Right cardiac atrium (tissue), 5 donors: ENCODE results near the gene CUTC. TPM values are rescaled to one million over a fixed set of nuclear protein-coding genes. Genes with fewer than 3 reads are reported as not detected.
"Not testable (repeated sequence)": the region's sequence is repeated elsewhere in the genome, so short reads cannot be mapped to it uniquely, and the experiment has no call there.

ENCODE experiments used
- ATAC-seq, 2 donors: fragments of 200-7000 bp; cut with Tn5 transposase; one replicate each; pipeline versions ENCODE4 v1.8.0 to v1.9.1; 2020; ENCODE audit warnings: moderate library complexity in 2 of 2, mild to moderate bottlenecking in 1 of 2
- DNase-seq, 3 donors: peaks; one replicate each; pipeline ENCODE4 v3.0.0-alpha.2; 2020
- H3K27ac ChIP-seq: one replicate; pipeline ENCODE4 v1.5.1; 2013; ENCODE audit warnings: mild to moderate bottlenecking, low read length, control low read depth, moderate library complexity
- H3K27me3 ChIP-seq: one replicate; pipeline ENCODE4 v1.6.1; 2013; ENCODE audit not compliant: control insufficient read depth, insufficient read depth
- H3K4me1 ChIP-seq: one replicate; pipeline ENCODE4 v1.6.1; 2013; ENCODE audit warnings: low read length; ENCODE audit not compliant: control insufficient read depth, insufficient read depth
- H3K4me3 ChIP-seq: one replicate; pipeline ENCODE4 v1.5.1; 2013; ENCODE audit warnings: low read length, control low read depth
- H3K9me3 ChIP-seq: one replicate; pipeline ENCODE4 v1.6.1; 2013; ENCODE audit warnings: low read length; ENCODE audit not compliant: control insufficient read depth
- WGBS: extraction: QIAGEN DNeasy Blood & Tissue Kit; methylation state at CpG from one replicate; pipeline ENCODE4 v1.1.7; 2013; 5-methylcytosine and 5-hydroxymethylcytosine counted together
- intact Hi-C, 4 donors: fragments of 100-400 bp; cut with DNase I; formaldehyde crosslinking; loops; one replicate each; pipeline versions ENCODE4 v1.11.0 to v1.14.0; 2022 to 2023
- polyA plus RNA-seq: library from polyadenylated mRNA; stranded (reverse); fragments of 200-250 nt; gene quantifications from one replicate; pipeline ENCODE4 v1.2.3, GENCODE V29; 2013
- total RNA-seq, 4 donors: library from RNA; stranded (reverse); fragmentation: NEBNext Ultra II Directional; extraction: Animal tissue kit (Norgen Biotek cat#: 25700); gene quantifications; one replicate each; pipeline ENCODE4 v1.2.1, GENCODE V29; 2021
- donor health status: healthy with polysubstance abuse.
- donor health status: DM: no; HTN: yes; CAD: no.
- donor health status: DM: no; HTN: no; CAD: no.
- donor health status: DM: no; HTN: yes; CAD: no; lungs with severe emphysema.
- donor health status: DM: yes; HTN: yes; CAD: no.

Gene CUTC
- total and polyA plus RNA-seq, 5 donors: 22.6 to 32.3 (median 29.2) TPM

DNA sequence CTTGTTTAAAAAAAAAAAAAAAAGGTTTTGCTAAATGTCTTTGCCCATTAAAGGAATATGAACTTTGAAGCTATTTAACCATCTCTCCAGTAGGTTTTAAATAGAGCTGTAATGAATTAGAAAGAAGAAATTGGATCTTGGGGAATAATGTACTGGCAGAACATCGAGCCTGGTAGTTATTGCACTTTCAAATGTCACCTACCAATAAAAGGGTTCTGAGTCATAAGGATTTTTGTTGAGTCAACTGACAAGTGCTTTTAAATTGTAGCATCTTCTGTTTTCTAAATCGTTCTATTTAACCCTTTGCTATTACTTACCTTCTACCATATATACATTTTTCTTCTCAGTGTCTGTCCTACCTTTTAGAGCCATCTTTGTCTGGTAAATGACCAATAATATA, 10.7 kb downstream of the CUTC start:
- Histone ChIP-seq H3K4me3 (no peak overlapping the region), H3K4me1 (peaks cover 2% of the 10 kb centered on the region), H3K27me3 (no peaks in the 10 kb centered on the region), H3K27ac (no peak overlapping the region), H3K9me3 (no peaks in the 10 kb centered on the region)
- ATAC-seq (no peak), DNase-seq (no peak)
- 78% methylated on average over 2 of the region's 2 CpGs for WGBS
- intact Hi-C loops: no loop called here

DNA sequence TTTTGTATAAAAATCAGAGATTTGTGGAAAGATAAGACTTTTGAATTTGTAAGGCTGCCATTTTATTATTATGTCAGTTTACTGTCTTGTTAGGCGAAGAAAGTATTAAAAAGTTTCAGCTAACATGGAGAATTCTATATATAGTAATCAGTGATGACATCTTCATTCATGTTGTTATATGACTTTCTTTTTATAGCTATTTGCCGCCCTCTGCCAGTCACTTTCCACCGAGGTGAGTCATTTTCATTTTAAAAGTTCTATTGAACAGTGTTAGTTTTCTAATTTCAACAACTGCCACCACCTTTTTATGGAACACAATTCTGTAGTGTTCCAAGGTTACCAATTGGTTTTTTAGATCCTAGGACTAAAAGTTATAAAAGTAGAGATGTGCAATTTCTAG, 11.8 kb downstream of the CUTC start:
- Histone ChIP-seq H3K27me3 (no peaks in the 10 kb centered on the region), H3K4me1 (peaks cover 2% of the 10 kb centered on the region), H3K27ac (no peak overlapping the region), H3K9me3 (no peaks in the 10 kb centered on the region), H3K4me3 (no peak overlapping the region)
- ATAC-seq (no peak), DNase-seq (no peak)
- 75% methylated on average over 3 of the region's 3 CpGs for WGBS
- intact Hi-C loops: no loop called here

DNA sequence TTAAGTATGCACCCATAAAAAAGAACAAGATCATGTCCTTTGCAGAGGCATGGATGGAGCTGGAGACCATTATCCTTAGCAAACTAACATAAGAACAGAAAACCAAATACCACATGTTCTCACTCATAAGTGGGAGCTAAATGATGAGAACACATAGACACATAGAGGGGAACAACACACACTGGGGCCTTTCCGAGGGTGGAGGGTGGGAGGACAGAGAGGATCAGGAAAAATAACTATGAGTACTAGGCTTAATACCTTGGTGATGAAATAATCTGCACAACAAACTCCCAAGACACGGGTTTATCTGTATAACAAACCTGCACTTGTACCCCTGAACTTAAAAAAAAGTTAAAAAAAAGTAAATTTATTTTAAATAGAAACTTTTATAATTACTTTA, 14.1 kb downstream of the CUTC start:
- DNase-seq, intact Hi-C loops, H3K4me1 ChIP-seq, ATAC-seq, H3K9me3 ChIP-seq, H3K4me3 ChIP-seq, H3K27me3 ChIP-seq, H3K27ac ChIP-seq: not testable (repeated sequence)
- WGBS: 85% methylated on average over 2 of the region's 2 CpGs

DNA sequence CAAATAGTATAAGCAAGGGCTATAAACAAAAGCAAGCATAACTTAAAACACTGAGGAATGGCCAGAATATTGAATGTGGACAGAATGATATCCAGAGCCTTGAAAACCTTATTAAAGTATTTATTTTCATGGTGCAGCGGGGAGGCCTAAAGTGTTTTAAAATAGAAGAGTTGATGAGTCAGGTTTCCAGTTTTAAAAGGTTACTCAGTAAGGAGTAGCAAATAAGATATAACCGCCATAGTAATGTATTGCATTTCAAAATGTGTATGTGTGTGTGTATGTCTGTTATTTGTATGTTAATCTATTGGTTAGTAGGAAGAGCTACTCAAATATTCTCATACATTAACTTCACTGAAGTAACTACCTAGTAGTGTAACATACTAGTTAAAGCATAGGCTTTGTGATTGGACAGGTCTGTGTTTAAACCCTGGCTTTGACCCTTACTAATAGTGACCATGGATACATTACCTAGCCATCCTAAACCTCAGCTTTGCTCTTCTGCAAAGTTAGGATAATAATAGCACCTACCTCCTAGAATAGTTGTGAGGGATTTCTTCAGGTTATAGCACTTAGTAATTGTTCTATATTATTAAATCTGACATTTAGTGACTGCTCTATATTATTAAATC, 16.9 kb downstream of the CUTC start:
- Histone ChIP-seq H3K4me1 (no peaks in the 10 kb centered on the region), H3K27ac (no peak overlapping the region), H3K9me3 (no peaks in the 10 kb centered on the region), H3K4me3 (no peak overlapping the region), H3K27me3 (no peaks in the 10 kb centered on the region)
- DNase-seq: no peak
- ATAC-seq: no peak
- WGBS: 84% methylated on average over 2 of the region's 2 CpGs
- intact Hi-C loops: no loop called here

DNA sequence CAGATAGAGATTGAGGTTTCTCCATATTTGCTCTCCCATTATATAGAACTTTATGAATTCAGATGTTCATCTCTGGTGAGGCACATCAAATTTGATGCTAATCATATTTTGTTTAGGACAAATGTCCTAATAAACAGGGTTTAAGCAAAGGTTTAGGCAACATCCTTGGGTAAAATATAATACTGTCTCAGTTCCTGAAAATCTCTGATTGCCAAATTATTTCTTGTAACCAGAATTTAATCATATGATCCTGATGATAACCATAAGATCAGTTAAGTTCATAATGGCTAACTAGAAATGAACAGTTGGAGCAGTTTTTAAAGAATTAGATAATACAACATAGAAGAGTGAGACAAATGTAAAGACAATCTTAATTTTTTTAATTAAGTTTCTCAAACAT, 18.6 kb downstream of the CUTC start:
- H3K9me3 ChIP-seq: no peaks in the 10 kb centered on the region
- no peaks in the 10 kb centered on the region for H3K27me3 ChIP-seq
- intact Hi-C loops: no loop called here
- H3K4me3 ChIP-seq: no peak overlapping the region
- no peaks in the 10 kb centered on the region for H3K4me1 ChIP-seq
- H3K27ac ChIP-seq: no peak overlapping the region
- no peak for DNase-seq
- no peak for ATAC-seq

DNA sequence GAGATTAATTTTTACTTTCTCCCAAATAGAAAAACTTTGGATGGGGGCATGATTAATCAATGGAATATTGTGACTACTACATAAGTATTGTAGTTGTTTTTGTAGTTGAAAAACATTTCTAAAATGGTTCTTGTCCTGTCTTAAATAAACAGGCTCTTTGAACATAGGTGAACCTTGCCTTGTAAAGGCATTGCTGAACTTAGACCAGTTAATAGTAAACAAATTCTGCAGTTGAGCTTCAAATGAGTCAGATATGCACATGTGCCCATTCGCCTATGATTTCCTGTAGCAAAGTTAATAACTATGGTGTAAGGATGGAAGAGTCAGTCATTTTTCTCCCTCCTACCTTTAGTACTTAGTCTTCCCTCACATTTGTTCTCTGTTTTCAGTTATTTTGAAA, 22.6 kb downstream of the CUTC start:
- Histone ChIP-seq H3K4me3 (no peak overlapping the region), H3K4me1 (no peaks in the 10 kb centered on the region), H3K27ac (no peak overlapping the region), H3K27me3 (no peaks in the 10 kb centered on the region), H3K9me3 (no peaks in the 10 kb centered on the region)
- 93% methylated on average over 1 of the region's 1 CpG for WGBS
- DNase-seq (no peak), ATAC-seq (no peak)
- intact Hi-C loops: no loop called here

DNA sequence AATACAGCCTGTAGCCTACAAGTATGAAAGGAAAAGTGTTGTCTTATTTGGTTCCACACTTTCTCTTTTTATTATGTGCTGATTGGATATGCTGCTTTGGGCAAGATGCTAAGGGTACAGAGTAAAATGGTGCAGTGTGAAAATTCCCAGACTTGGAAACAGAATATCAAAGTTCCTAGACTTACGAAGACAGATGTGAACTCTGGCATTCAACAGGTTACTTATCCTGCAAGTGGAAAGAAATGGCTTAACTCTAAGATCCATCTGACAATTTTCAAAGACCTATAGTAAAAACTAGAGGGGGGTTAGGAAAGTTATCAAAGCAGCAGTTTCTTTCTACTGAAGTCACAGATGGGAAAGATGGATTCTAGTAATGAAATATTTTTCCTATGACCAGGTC, 24.1 kb downstream of the CUTC start:
- H3K27me3 ChIP-seq: no peaks in the 10 kb centered on the region
- no peak overlapping the region for H3K27ac ChIP-seq
- H3K4me3 ChIP-seq: no peak overlapping the region
- H3K4me1 ChIP-seq: no peaks in the 10 kb centered on the region
- 96% methylated on average over 1 of the region's 1 CpG for WGBS
- ATAC-seq: no peak
- intact Hi-C loops: no loop called here
- DNase-seq: no peak
- no peaks in the 10 kb centered on the region for H3K9me3 ChIP-seq

DNA sequence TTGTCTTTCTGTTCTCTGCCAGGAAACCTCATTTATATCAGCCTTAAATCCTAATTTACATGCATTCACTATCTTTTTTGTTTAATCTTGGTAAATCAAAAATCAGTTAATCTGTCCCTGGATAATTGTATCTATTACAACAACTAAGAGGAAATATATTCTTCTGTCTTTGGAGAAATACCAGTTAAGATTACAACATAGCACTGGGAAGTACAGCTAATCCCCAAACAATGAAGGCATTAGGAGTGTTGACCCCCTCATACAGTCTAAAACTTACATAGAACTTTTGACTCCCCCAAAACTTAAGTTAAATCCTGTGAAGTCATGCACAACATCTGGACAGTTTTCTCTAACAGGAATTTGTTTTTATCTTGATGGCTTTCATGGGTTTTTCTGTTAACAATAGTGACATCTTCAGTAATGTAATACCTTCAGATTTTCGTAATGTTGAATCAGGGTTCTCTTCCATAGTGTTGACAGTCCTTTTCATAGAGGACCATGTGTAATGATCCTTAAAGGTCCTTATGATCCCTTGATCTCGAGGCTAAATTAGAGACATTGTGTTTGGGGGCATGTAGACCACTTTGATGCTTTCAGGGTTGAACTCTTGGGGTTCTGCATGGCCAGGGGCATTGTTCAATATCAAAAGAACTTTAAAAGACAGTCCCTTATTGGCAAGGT, 26.3 kb downstream of the CUTC start:
- DNase-seq: no peak
- Histone ChIP-seq H3K27me3 (no peaks in the 10 kb centered on the region), H3K27ac (no peak overlapping the region), H3K9me3 (no peaks in the 10 kb centered on the region), H3K4me3 (no peak overlapping the region), H3K4me1 (no peaks in the 10 kb centered on the region)
- WGBS: 93% methylated on average over 2 of the region's 2 CpGs
- ATAC-seq: no peak
- intact Hi-C loops: no loop called here

DNA sequence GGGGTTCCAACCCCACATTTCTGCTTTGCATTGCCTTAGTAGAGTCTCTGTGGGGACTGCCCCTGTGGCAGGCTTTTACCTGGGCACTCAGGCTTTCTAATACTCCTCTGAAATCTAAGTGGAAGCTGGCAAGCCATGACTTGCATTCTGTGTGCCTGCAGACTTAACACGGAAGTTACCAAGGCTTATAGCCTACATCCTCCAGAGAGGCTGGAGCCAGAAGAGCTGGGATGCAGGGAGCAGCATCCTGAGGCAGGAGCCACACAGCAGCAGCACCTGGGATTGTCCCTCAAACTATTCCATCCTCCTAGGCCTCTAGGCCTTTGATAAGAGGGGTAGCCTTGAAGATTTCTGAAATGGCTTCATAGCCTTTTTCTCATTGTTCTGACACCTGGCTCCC, 28.3 kb downstream of the CUTC start:
- no peaks in the 10 kb centered on the region for H3K4me1 ChIP-seq
- no peaks in the 10 kb centered on the region for H3K27me3 ChIP-seq
- H3K9me3 ChIP-seq: no peaks in the 10 kb centered on the region
- DNase-seq: no peak
- ATAC-seq: no peak
- H3K27ac ChIP-seq: no peak overlapping the region
- no peak overlapping the region for H3K4me3 ChIP-seq
- intact Hi-C loops: no loop called here
- 96% methylated on average over 1 of the region's 1 CpG for WGBS

DNA sequence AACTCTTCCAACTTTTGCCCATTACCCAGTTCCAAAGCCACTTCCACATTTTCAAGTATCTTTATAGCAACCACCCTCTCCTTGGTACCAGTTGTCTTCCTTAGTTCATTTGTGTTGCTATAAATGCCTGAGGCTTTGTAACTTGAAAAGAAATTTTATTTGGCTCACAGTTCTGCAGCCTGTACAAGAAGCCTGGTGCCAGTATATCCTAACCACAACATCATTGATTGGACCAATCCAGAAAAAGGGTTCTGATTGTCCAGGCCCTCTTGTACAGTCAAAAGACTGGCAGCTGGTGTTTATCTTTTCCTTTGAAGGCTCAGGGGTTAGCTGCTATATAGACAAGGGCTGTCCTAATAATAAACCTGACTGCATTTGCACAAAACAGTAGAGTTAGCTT, 29.3 kb downstream of the CUTC start:
- intact Hi-C loops: no loop called here
- H3K27me3 ChIP-seq: no peaks in the 10 kb centered on the region
- ATAC-seq: no peak
- DNase-seq: no peak
- no peak overlapping the region for H3K27ac ChIP-seq
- no peaks in the 10 kb centered on the region for H3K9me3 ChIP-seq
- no peak overlapping the region for H3K4me3 ChIP-seq
- no peaks in the 10 kb centered on the region for H3K4me1 ChIP-seq

DNA sequence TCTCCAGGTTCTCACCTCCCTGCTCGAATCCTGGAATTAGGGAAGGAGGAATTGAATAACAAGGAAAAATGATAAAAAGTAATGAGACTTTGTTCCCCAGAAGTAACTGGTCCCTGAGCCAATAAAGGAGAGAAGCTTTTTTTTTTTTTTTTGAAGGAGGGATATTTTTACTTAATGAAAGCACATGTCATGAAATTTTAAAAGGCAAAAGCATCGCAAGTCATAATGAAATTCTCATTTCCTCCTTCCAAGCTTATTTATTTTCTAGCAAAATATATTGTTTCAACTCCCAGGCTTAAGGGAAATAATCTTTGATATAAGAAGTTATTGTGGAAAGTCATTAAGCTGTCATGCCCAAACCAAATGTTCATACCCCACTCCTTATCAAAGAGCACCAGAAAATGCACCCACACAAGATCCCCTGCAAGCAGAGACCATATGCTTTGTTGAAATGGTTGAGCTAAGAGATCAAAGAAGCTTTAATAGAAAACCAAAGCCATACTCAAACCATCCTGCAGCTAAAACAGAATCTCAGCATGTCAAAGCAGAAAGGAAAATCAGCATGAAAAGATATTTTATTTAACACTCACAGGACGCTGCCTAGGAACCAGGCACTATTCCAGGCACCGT, 33.8 kb downstream of the CUTC start:
- Histone ChIP-seq H3K4me3 (no peak overlapping the region), H3K9me3 (no peaks in the 10 kb centered on the region), H3K4me1 (no peaks in the 10 kb centered on the region), H3K27me3 (no peaks in the 10 kb centered on the region), H3K27ac (no peak overlapping the region)
- intact Hi-C loops: no loop called here
- WGBS: 75% methylated on average over 4 of the region's 4 CpGs
- ATAC-seq (no peak), DNase-seq (no peak)
